Measurements from ENCODE around the gene DPYSL4. TPM values are rescaled to one million over a fixed set of nuclear protein-coding genes. Genes with fewer than 3 reads are reported as not detected.

Gene DPYSL4
- total RNA-seq, 1 experiment from 2014 or later, result 26.3 TPM

DNA sequence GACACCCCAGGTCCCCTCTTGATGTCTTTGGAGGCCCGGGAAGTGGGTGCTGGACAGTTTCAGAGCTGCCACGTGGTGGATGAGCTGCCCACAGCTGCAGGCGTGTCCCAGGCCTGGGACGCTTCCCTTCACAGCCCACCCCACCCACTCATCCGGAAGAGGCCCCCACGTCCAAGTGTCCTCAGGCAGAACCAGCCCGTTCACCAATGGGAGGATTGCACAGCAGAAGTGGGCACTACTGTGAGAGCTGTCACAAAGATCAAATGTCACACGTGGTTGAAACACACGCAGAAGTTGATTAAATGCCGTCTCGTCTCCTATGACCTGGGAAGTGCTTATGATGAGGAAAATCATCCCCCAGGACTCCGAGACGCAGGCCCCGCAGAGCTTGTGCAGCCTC lies 68.1 kb downstream of the DPYSL4 start:
- Histone ChIP-seq H3K23me2 (ENCODE audit: insufficient read length, low read depth, low read length, poor library complexity, severe bottlenecking) (no peaks in the 10 kb centered on the region), H3K79me2 (ENCODE audit: insufficient read depth, low read length) (no peaks in the 10 kb centered on the region), H3K9me3 (ENCODE audit: control insufficient read depth, low read depth, low read length) (no peaks in the 10 kb centered on the region), H4K20me1 (ENCODE audit: control insufficient read depth, insufficient read depth, insufficient read length) (no peaks in the 10 kb centered on the region), H3K23ac (ENCODE audit: insufficient read length, low read depth, low read length) (no peak overlapping the region), H2BK20ac (ENCODE audit: low read depth, low read length, poor library complexity, severe bottlenecking) (no peak overlapping the region), H3K4me2 (ENCODE audit: insufficient read depth, insufficient read length, low read length) (no peak overlapping the region), H3K14ac (ENCODE audit: insufficient read depth, low read length) (no peak overlapping the region; the same call in 1 of the 2 replicates), H3K4ac (ENCODE audit: low read depth, low read length) (no peak overlapping the region), H2AFZ (ENCODE audit: low read length) (no peak overlapping the region), H2AK5ac (ENCODE audit: insufficient read length, low read length) (no peak overlapping the region), H3K4me1 (ENCODE audit: insufficient read depth, low read length) (no peaks in the 10 kb centered on the region), H3K27me3 (ENCODE audit: insufficient read depth, low read length) (no peaks in the 10 kb centered on the region), H2BK15ac (ENCODE audit: low read depth, low read length) (no peak overlapping the region), H2BK5ac (ENCODE audit: insufficient read length, low read length) (no peak overlapping the region), H3T11ph (ENCODE audit: low read length) (no peak overlapping the region), H4K5ac (ENCODE audit: insufficient read length, low read depth, low read length) (no peak overlapping the region), H2BK12ac (ENCODE audit: insufficient read length, low read depth, low read length) (no peak overlapping the region), H3K9ac (ENCODE audit: extremely low read depth, insufficient read length, low read length) (no peak overlapping the region), H4K91ac (ENCODE audit: insufficient read length, low read depth, low read length) (no peak overlapping the region), H3K27ac (ENCODE audit: insufficient read length, low read depth, low read length) (no peak overlapping the region), H3K18ac (ENCODE audit: insufficient read length, low read depth, low read length) (no peak overlapping the region), H3K79me1 (ENCODE audit: insufficient read depth, low read depth, low read length, poor library complexity, severe bottlenecking) (no peaks in the 10 kb centered on the region), H4K8ac (replicated peaks; ENCODE audit: insufficient read length, low read depth, low read length) (no peak overlapping the region), H3K56ac (ENCODE audit: insufficient read length, low read depth, low read length) (no peak overlapping the region), H2BK120ac (ENCODE audit: low read depth, low read length, poor library complexity, severe bottlenecking) (no peak overlapping the region)
- TF ChIP-seq, protein P1, sequence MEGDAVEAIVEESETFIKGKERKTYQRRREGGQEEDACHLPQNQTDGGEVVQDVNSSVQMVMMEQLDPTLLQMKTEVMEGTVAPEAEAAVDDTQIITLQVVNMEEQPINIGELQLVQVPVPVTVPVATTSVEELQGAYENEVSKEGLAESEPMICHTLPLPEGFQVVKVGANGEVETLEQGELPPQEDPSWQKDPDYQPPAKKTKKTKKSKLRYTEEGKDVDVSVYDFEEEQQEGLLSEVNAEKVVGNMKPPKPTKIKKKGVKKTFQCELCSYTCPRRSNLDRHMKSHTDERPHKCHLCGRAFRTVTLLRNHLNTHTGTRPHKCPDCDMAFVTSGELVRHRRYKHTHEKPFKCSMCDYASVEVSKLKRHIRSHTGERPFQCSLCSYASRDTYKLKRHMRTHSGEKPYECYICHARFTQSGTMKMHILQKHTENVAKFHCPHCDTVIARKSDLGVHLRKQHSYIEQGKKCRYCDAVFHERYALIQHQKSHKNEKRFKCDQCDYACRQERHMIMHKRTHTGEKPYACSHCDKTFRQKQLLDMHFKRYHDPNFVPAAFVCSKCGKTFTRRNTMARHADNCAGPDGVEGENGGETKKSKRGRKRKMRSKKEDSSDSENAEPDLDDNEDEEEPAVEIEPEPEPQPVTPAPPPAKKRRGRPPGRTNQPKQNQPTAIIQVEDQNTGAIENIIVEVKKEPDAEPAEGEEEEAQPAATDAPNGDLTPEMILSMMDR (conservative IDR thresholded peaks at IDR 0.05), result no peak
- H3K27ac Mint-ChIP-seq, result peak overlapping the region in 1 of 3 experiments; percentile 52; a peak in 1 of 7 replicates
- no CpG with 5 or more reads among the region's 14 CpGs for WGBS (ENCODE audit: extremely low coverage, insufficient read length, low lambda C conversion rate)
- H3K27me3 Mint-ChIP-seq (ENCODE audit: low read depth), result peaks cover 2% of the 10 kb centered on the region
- no peaks in the 10 kb centered on the region for H3K9me3 Mint-ChIP-seq
- no peak for DNase-seq
- no peaks in the 10 kb centered on the region for H3K36me3 Mint-ChIP-seq (ENCODE audit: insufficient read depth in 1 of 3, low read depth in 3 of 3)
- peaks cover 8 to 17% of the 10 kb centered on the region in 2 experiments for H3K4me1 Mint-ChIP-seq
- H3K4me3 Mint-ChIP-seq, result no peak overlapping the region

Other genes with a start within 250 kb of the DPYSL4 start
- 57.1 and 58.0 TPM in 2 replicates for gene BNIP3, start 205.0 kb upstream of the DPYSL4 start, total RNA-seq (2021)
- gene JAKMIP3, start 121.0 kb upstream of the DPYSL4 start, total RNA-seq (2021), result 0.50 and 0.55 TPM in 2 replicates
- gene STK32C, start 121.0 kb downstream of the DPYSL4 start, total RNA-seq (2021), result 11.3 and 13.1 TPM in 2 replicates
- gene LRRC27, start 145.2 kb downstream of the DPYSL4 start, total RNA-seq (2021), result 1.9 and 2.7 TPM in 2 replicates
- gene PWWP2B, start 210.3 kb downstream of the DPYSL4 start, total RNA-seq (2021), result 9.5 and 10.0 TPM in 2 replicates

Data from H9 (cell line).